PC-9 (cell line): ENCODE results near the gene ARX.

Experiments
- CTCF ChIP-seq: fragments of 200-600 bp; sonication (generic); conservative IDR thresholded peaks from 2 replicates; pipeline ENCODE4 v1.6.1; 2017; ENCODE audit warnings: mixed run types, antibody characterized with exemption, mild to moderate bottlenecking, moderate library complexity
- EZH2 ChIP-seq: fragments of 200-600 bp; sonication (generic); IDR thresholded peaks from 2 replicates; pipeline ENCODE4 v1.8.0; 2017; ENCODE audit warnings: antibody characterized with exemption, low read depth

DNA sequence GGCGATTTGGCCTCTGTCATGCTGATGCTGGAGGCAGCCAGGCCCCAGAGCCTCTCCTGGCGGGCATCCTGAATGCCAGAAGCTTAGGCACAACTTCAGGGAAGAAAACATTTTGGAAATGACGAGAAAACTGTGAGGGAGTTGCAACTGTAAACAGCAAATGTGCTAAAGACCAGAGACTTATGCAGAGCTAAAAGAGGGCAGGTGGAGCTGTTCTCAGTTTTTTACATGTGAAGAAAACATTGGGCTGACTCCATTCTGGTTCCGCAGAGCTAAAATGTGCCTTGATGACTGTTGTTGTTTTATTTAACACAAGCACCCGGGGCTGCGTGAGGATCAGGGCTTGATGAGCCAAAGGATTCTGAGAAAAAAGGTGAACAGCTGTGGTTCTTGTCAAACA is 10.8 kb upstream of the ARX start:
- no peak for TF ChIP-seq CTCF
- TF ChIP-seq EZH2: no peak
